Measurements from ENCODE around the gene DLG1. TPM values are rescaled to one million over a fixed set of nuclear protein-coding genes. Genes with fewer than 3 reads are reported as not detected.

The DLG1 gene
- total and polyA plus RNA-seq, 7 donors: 16.1 to 57.6 (median 51.3) TPM

DNA sequence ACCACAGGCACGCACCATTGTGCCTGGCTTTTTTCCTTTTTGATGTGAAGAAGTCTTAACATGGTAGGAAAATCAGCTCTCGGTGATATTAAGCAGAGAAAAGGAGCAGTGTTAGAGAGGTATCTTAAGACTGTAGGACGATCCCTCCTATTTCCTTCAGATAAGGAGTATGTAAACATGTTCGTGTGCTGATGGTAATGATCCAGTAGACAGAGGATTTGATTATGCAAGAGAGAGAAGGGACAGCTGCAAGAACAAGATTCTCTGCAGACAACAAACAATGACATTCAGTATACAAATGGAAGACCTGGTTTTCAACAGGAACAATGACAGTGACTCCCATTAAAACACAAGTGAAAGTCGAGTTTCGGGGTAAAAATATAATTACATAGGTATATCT, 173.7 kb downstream of the DLG1 start:
- Histone ChIP-seq H3K4me1 (no peaks in the 10 kb centered on the region), H3K9me3 (no peaks in the 10 kb centered on the region), H3K4me3 (no peak overlapping the region), H3K27ac (no peak overlapping the region), H3K27me3 (ENCODE audit: insufficient read depth in 3 of 3, low read length in 2 of 3) (no peaks in the 10 kb centered on the region), H3K36me3 (ENCODE audit: insufficient read depth in 1 of 2, low read depth in 1 of 2) (peaks cover 0 to 21% of the 10 kb centered on the region in 2 donors)
- intact Hi-C loops (cut with DNase I): loop anchor here in 1 of 2 donors (5.0 kb wide), 1 partner anchor 33 kb away; no protein-coding TSS in a partner anchor
- DNase-seq (no peak), ATAC-seq (no peak)
- 89 to 92% (median 91%) methylated on average over 6 of the region's 6 CpGs for WGBS, 3 donors
- TF ChIP-seq, protein P1, sequence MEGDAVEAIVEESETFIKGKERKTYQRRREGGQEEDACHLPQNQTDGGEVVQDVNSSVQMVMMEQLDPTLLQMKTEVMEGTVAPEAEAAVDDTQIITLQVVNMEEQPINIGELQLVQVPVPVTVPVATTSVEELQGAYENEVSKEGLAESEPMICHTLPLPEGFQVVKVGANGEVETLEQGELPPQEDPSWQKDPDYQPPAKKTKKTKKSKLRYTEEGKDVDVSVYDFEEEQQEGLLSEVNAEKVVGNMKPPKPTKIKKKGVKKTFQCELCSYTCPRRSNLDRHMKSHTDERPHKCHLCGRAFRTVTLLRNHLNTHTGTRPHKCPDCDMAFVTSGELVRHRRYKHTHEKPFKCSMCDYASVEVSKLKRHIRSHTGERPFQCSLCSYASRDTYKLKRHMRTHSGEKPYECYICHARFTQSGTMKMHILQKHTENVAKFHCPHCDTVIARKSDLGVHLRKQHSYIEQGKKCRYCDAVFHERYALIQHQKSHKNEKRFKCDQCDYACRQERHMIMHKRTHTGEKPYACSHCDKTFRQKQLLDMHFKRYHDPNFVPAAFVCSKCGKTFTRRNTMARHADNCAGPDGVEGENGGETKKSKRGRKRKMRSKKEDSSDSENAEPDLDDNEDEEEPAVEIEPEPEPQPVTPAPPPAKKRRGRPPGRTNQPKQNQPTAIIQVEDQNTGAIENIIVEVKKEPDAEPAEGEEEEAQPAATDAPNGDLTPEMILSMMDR (IDR thresholded peaks at IDR 0.05): no peak

DNA sequence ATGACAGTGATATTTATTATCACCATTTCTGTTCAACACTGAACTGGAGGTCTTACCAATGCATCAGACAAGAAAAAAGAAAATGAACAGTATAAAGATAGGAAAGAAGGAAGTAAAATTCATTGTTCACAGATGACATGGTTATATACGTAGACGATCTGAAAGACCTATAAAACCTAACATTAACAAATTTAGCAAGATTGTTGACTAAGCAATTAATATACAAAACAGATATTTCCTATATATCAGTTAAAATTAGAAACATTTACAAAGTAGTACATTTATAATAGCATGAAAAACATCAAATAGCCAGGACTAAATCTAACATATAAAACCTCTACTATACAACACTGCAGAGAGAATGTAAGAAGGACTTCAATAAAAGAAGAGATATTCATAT, 176.0 kb downstream of the DLG1 start:
- Histone ChIP-seq H3K27me3 (ENCODE audit: insufficient read depth in 3 of 3, low read length in 2 of 3) (no peaks in the 10 kb centered on the region), H3K9me3 (no peaks in the 10 kb centered on the region), H3K27ac (no peak overlapping the region), H3K36me3 (ENCODE audit: insufficient read depth in 1 of 2, low read depth in 1 of 2) (peaks cover 0 to 17% of the 10 kb centered on the region in 2 donors), H3K4me3 (no peak overlapping the region), H3K4me1 (peaks cover under 1% of the 10 kb centered on the region)
- TF ChIP-seq, protein P1 (IDR thresholded peaks at IDR 0.05): no peak
- intact Hi-C loops (cut with DNase I): loop anchor here in 1 of 2 donors (5.0 kb wide), 1 partner anchor 35 kb away; no protein-coding TSS in a partner anchor
- WGBS, 3 donors: 48 to 66% (median 49%) methylated on average over 2 of the region's 2 CpGs
- no peak for DNase-seq
- no peak for ATAC-seq

DNA sequence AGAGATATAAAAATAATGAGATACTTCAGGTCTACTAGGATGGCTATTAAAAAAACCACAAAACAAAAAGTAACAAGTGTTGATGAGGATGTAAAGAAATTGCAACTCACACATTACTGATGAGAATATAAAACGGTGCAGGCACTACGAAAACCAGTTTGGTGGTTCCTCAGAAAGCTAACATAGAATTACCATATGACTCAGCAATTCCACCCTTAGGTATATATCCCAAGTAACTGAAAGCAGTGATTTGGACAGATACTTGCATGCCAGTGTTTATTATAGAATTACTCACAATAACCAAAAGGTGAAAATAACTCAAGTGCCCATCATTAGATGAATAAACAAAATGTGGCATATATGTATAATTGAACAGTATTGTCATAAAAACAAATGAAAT, 181.3 kb downstream of the DLG1 start:
- no peak for ATAC-seq
- WGBS, 3 donors: 91 to 93% (median 93%) methylated on average over 2 of the region's 2 CpGs

DNA sequence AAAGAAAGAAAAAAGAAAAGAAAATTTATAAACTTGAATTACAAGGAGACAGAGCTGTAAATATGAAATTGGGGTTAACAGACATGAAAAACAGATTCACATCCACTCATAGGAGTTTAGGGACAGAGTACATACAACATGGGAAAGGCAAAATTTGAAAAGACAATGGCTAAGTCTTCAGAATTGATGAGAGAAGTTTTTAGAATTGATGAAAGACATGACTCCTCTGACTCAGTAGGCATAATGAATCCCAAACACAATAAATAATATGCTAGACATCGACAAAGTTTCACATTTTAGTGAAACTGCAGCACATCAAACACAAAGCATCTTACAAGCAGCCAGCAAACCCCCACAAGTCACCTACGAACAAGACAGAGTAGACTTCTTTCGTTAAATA, 184.4 kb downstream of the DLG1 start:
- Histone ChIP-seq H3K9me3 (no peaks in the 10 kb centered on the region), H3K4me1 (peaks cover 6% of the 10 kb centered on the region), H3K4me3 (no peak overlapping the region), H3K36me3 (ENCODE audit: insufficient read depth in 1 of 2, low read depth in 1 of 2) (peaks cover 0 to 62% of the 10 kb centered on the region in 2 donors), H3K27ac (no peak overlapping the region), H3K27me3 (ENCODE audit: insufficient read depth in 3 of 3, low read length in 2 of 3) (no peaks in the 10 kb centered on the region)
- TF ChIP-seq, protein P1 (IDR thresholded peaks at IDR 0.05): no peak
- intact Hi-C loops (cut with DNase I): no loop called here
- ATAC-seq (no peak), DNase-seq (no peak)
- WGBS, 3 donors: 95 to 98% (median 95%) methylated on average over 3 of the region's 3 CpGs

More for the DNA sequence above, 181.3 kb downstream of the DLG1 start:
- Histone ChIP-seq H3K27me3 (ENCODE audit: insufficient read depth in 3 of 3, low read length in 2 of 3) (no peaks in the 10 kb centered on the region), H3K4me3 (no peak overlapping the region), H3K4me1 (peaks cover 6% of the 10 kb centered on the region), H3K9me3 (no peaks in the 10 kb centered on the region), H3K36me3 (ENCODE audit: insufficient read depth in 1 of 2, low read depth in 1 of 2) (peaks cover 0 to 40% of the 10 kb centered on the region in 2 donors), H3K27ac (no peak overlapping the region)
- TF ChIP-seq, protein P1 (IDR thresholded peaks at IDR 0.05): no peak
- DNase-seq: no peak
- intact Hi-C loops (cut with DNase I): no loop called here

DNA sequence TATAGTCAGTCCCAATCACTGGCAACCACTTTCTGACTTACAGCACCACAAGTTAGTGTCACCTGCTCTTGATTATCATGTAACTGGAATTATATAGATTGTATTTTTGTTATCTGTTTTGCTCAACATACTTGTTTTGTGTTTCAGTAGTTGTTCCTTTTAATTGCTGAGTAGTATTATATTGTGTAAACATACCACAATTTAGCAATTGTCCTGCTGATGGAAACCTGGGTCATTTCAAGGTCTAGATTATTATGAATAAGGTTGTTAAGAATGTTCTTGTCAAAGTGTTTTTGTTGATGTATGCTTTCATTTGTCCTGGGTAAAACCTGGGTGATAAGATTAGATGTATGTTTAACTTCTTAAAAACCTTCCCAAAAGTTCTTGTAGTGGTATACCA, 186.7 kb downstream of the DLG1 start:
- no peaks in the 10 kb centered on the region for H3K27me3 ChIP-seq (ENCODE audit: insufficient read depth in 3 of 3, low read length in 2 of 3)
- H3K9me3 ChIP-seq: no peaks in the 10 kb centered on the region
- no peak overlapping the region for H3K27ac ChIP-seq
- no peaks in the 10 kb centered on the region for H3K4me1 ChIP-seq
- DNase-seq (no peak), ATAC-seq (no peak)
- peaks cover 0 to 59% of the 10 kb centered on the region in 2 donors for H3K36me3 ChIP-seq (ENCODE audit: insufficient read depth in 1 of 2, low read depth in 1 of 2)
- H3K4me3 ChIP-seq: no peak overlapping the region
- TF ChIP-seq, protein P1 (IDR thresholded peaks at IDR 0.05): no peak
- intact Hi-C loops (cut with DNase I): no loop called here

Data from psoas muscle (tissue), 8 donors.